Right lobe of liver (tissue), 6 donors: ENCODE data around the gene TMED1. TPM values are rescaled to one million over a fixed set of nuclear protein-coding genes. Genes with fewer than 3 reads are reported as not detected.

ENCODE experiments used
- ATAC-seq, 4 donors: fragments of 200-7000 bp; cut with Tn5 transposase; one replicate each; pipeline ENCODE4 v1.9.1; 2020; ENCODE audit warnings: mild to moderate bottlenecking in 4 of 4, moderate library complexity in 4 of 4
- DNase-seq, 3 donors: peaks; one replicate each; pipeline ENCODE4 v3.0.0-alpha.2; 2020
- H3K27ac ChIP-seq, 3 donors: fragments of 200-600 bp; one replicate each; pipeline ENCODE4 v1.8.0; 2022
- H3K27me3 ChIP-seq, 2 donors: fragments of 200-600 bp; one replicate each; pipeline ENCODE4 v1.8.0; 2022
- H3K36me3 ChIP-seq, 4 donors: fragments of 200-600 bp; sonication (generic) in 1 of 4; one replicate each; pipeline versions ENCODE4 v1.5.1 to v1.8.0; 2017 to 2022; ENCODE audit warnings: control low read depth in 1 of 4
- H3K4me1 ChIP-seq, 4 donors: fragments of 200-600 bp; sonication (generic) in 1 of 4; one replicate each; pipeline versions ENCODE4 v1.5.1 to v1.8.0; 2017 to 2022; ENCODE audit warnings: control low read depth in 1 of 4
- H3K4me3 ChIP-seq, 3 donors: fragments of 200-600 bp; one replicate each; pipeline ENCODE4 v1.8.0; 2022
- H3K9me3 ChIP-seq, 4 donors: fragments of 200-600 bp; sonication (generic) in 1 of 4; one replicate each; pipeline versions ENCODE4 v1.5.1 to v1.8.0; 2017 to 2022; ENCODE audit warnings: control low read depth in 1 of 4
- POLR2A ChIP-seq: fragments of 450-650 bp; IDR thresholded peaks from one replicate; pipeline ENCODE4 v1.6.1; 2017; ENCODE audit warnings: antibody characterized with exemption, mild to moderate bottlenecking
- WGBS: methylation state at CpG from one replicate; pipeline ENCODE4 v1.1.6; 2018; ENCODE audit warnings: low coverage, low lambda C conversion rate; ENCODE audit not compliant: insufficient coverage; ENCODE audit errors: missing lambda C conversion rate; 5-methylcytosine and 5-hydroxymethylcytosine counted together
- intact Hi-C, 2 donors: fragments of 100-400 bp; cut with DNase I; formaldehyde crosslinking; loops; one replicate each; pipeline versions ENCODE4 v1.11.2 to v1.14.1; 2022
- total RNA-seq, 6 experiments: library from RNA; depleted of rRNA in 2 of 6; stranded (reverse); fragments of >200 nt in 2 of 6; fragmentation: NEBNext Ultra II Directional in 3 of 6; extraction: Animal tissue kit (Norgen Biotek cat#: 25700) in 3 of 6; gene quantifications; one replicate each; pipeline versions ENCODE4 v1.1.0 to v1.2.4, GENCODE V29; 2016 to 2023
- TF ChIP-seq, protein P1 (sequence below), 4 donors: fragments of 200-600 bp in 3 of 4; fragments of 450-650 bp in 1 of 4; IDR thresholded peaks; one replicate each; pipeline versions ENCODE4 v1.5.1 to v1.8.0; 2016 to 2022; ENCODE audit warnings: antibody characterized with exemption in 4 of 4, mild to moderate bottlenecking in 2 of 4
- donor health status: DM: no; HTN: yes; CAD: no.
- donor health status: DM: no; HTN: no; CAD: no.
- donor health status: DM: no; HTN: no; CAD: no.
- donor health status: DM: no; HTN: yes; CAD: no.
- donor health status: DM: no; HTN: yes; CAD: no.

The TMED1 gene
- total RNA-seq, 6 experiments from 2014 or later, result 19.1 to 24.1 (median 21.7) TPM

DNA sequence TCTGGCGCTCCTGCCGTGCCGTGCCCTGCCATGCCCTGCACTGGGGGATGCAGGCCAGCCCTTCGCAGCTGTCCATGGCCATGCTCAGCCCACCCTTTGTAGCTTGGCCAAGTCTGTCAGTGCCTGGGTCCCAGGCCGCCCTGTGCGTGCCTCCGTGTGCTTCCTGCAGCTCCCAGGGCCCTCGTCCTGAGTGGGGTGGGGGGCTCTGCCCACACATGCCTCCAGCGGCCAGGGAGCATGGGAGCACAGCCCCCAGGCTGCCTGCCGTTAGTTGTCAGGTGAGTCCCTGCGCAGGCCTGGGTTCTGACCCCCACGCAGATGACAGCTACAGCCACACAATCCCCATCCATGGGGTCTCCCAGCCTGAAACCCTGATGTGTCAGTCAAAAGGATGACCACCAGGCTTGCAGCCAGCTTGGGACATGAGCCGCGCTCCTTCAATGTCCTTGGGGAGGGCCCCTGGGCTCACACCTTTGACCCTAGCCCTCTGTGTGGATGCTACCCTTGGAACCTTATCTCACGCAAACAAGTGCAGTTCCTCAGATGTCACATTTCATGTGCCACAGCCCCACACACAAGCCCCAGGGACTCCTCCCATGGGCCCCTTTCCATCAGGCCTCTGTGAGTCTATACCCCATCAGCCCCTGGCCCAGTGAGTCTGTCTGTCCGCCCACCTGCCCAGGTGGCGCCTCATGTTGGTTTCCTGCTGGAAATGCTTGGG lies 24.5 kb downstream of the TMED1 start:
- intact Hi-C loops, result no loop called here
- DNase-seq (no peak), ATAC-seq (no peak)
- WGBS, result no CpG with 5 or more reads among the region's 17 CpGs
- no peak for TF ChIP-seq POLR2A
- TF ChIP-seq, protein P1, sequence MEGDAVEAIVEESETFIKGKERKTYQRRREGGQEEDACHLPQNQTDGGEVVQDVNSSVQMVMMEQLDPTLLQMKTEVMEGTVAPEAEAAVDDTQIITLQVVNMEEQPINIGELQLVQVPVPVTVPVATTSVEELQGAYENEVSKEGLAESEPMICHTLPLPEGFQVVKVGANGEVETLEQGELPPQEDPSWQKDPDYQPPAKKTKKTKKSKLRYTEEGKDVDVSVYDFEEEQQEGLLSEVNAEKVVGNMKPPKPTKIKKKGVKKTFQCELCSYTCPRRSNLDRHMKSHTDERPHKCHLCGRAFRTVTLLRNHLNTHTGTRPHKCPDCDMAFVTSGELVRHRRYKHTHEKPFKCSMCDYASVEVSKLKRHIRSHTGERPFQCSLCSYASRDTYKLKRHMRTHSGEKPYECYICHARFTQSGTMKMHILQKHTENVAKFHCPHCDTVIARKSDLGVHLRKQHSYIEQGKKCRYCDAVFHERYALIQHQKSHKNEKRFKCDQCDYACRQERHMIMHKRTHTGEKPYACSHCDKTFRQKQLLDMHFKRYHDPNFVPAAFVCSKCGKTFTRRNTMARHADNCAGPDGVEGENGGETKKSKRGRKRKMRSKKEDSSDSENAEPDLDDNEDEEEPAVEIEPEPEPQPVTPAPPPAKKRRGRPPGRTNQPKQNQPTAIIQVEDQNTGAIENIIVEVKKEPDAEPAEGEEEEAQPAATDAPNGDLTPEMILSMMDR (IDR thresholded peaks at IDR 0.05), result no peak
- Histone ChIP-seq H3K9me3 (no peaks in the 10 kb centered on the region), H3K36me3 (peaks cover 0 to 32% (median 0%) of the 10 kb centered on the region in 4 donors), H3K27ac (no peak overlapping the region), H3K4me1 (no peaks in the 10 kb centered on the region), H3K27me3 (no peaks in the 10 kb centered on the region), H3K4me3 (no peak overlapping the region)

DNA sequence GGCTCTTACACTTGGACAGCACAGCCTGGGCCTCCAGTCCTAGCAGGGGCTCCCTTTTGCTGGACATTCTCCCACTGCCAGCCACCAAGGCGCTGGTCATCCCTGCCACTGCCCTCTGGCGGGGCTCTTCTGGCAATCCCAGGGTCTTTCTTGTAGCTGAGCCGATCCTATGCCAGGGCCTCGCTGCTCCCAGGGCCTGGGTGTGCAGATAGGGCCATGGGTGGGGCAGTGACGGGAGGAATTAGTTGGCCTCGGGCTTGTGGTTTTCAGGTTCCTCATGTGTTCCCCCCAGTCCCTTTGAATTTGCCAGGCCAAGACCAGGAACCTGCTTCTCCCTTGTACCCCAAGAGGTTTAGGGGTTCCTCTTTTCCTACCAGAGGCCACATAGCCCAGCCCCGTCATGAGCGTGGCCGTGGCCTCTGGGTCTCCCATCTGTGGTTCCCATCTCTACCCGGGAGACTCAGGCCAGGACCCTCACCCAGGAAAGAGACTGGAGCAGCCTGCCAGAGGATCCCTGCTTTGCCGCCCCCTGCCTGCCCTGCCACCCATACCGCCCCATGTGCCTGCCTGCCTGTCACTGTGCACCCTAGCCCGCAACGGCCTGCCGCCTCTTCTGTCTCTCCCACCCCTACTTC lies 26.2 kb downstream of the TMED1 start:
- Histone ChIP-seq H3K36me3 (peaks cover 0 to 41% (median 5%) of the 10 kb centered on the region in 4 donors), H3K4me3 (no peak overlapping the region), H3K27ac (no peak overlapping the region), H3K9me3 (no peaks in the 10 kb centered on the region), H3K4me1 (no peaks in the 10 kb centered on the region), H3K27me3 (no peaks in the 10 kb centered on the region)
- DNase-seq (no peak), ATAC-seq (peak; percentile 4 to 18 (median 10))
- no CpG with 5 or more reads among the region's 15 CpGs for WGBS
- intact Hi-C loops, result no loop called here
- TF ChIP-seq POLR2A, result no peak
- TF ChIP-seq, protein P1 (IDR thresholded peaks at IDR 0.05), result no peak

DNA sequence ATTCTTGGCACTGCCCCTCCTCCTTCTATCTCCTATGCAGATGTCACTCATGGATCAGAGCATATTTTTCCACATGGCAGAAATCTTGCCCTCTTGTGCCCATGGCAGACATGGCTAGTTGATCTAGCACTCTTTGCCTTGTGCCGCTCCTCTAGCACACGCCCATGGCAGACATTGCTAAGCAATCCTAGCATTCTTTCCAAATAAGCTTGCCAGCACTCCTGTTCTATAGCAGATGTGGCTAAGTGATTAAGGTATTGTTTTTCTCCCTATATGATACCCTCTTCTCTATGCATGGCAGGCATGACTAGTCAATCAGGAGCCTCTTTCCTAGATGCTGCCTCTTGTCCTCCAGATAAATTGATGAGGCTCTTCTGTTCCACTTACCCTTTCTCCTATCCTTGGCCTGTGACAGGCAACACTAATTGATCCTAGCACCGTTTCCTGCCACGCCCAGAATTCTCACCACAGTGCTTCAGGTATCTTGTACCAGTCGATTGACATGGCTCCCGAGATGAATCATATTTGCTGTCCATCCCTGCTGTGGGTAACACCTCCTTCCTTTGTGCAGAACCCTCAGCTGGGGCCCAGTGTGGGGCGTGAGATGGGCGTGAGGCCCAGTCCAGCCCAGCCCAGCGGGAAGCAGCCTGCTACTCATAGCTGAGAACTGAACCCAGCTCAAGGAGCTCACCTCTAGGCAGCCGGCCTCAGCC lies 26.9 kb downstream of the TMED1 start:
- WGBS, result 90% methylated on average over 5 of the region's 10 CpGs
- H3K9me3 ChIP-seq, result no peaks in the 10 kb centered on the region
- TF ChIP-seq POLR2A, result no peak
- TF ChIP-seq, protein P1 (IDR thresholded peaks at IDR 0.05), result no peak
- intact Hi-C loops, result no loop called here
- H3K27ac ChIP-seq, result no peak overlapping the region
- H3K36me3 ChIP-seq, result peaks cover 0 to 43% (median 9%) of the 10 kb centered on the region in 4 donors
- H3K4me3 ChIP-seq, result no peak overlapping the region
- H3K27me3 ChIP-seq, result no peaks in the 10 kb centered on the region
- ATAC-seq, result peak in 2 of 4 donors; percentile 5 to 8
- DNase-seq, result no peak
- H3K4me1 ChIP-seq, result no peaks in the 10 kb centered on the region

DNA sequence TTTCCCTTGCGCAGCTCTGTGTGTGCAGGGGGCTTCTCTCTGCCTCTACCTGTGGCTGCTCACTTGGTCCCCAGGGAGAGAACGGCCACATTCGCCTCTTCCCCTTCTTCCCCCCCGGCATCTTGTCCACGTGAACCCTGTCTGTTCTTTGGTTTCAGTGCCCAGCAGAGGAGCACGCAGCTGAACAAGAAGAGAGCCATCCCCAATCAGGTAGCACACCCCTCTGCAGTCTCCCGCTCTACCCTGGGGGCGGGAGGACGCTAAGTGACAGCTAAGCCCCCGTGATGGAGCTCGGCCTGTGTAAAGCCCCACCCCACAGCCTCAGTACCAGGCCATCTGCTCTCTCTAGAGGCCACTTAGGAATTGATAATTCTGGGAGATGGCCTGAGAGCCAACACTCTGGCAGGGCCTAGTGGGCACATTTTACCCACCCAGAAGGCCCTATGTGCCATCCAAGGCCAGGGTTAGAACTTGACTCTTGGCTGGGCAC lies 30.2 kb downstream of the TMED1 start:
- no peaks in the 10 kb centered on the region for H3K4me1 ChIP-seq
- WGBS, result 93% methylated on average over 10 of the region's 11 CpGs
- no peak overlapping the region for H3K4me3 ChIP-seq
- intact Hi-C loops, result no loop called here
- H3K27me3 ChIP-seq, result no peaks in the 10 kb centered on the region
- no peaks in the 10 kb centered on the region for H3K9me3 ChIP-seq
- no peak for DNase-seq
- H3K36me3 ChIP-seq, result peaks cover 0 to 53% (median 14%) of the 10 kb centered on the region in 4 donors
- H3K27ac ChIP-seq, result no peak overlapping the region
- ATAC-seq, result no peak
- TF ChIP-seq, protein P1 (IDR thresholded peaks at IDR 0.05), result no peak
- TF ChIP-seq POLR2A, result no peak
